Muscle of leg (tissue), 11 donors: ENCODE measurements around the gene DSCAM. TPM values are rescaled to one million over a fixed set of nuclear protein-coding genes. Genes with fewer than 3 reads are reported as not detected.
A peak's percentile ranks its signal among the peaks of the same experiment; 100 is the strongest.

ENCODE experiments used
- DNase-seq: peaks from one replicate; pipeline ENCODE4 v3.0.0; 2013
- H3K27ac ChIP-seq: one replicate; pipeline ENCODE4 v1.5.1; 2013; ENCODE audit warnings: mild to moderate bottlenecking, low read length, control low read depth
- H3K27me3 ChIP-seq: one replicate; pipeline ENCODE4 v1.6.1; 2013; ENCODE audit warnings: low read length; ENCODE audit not compliant: control insufficient read depth, insufficient read depth
- H3K36me3 ChIP-seq: one replicate; pipeline ENCODE4 v1.6.1; 2013; ENCODE audit warnings: low read length; ENCODE audit not compliant: control insufficient read depth, insufficient read depth
- H3K4me1 ChIP-seq: one replicate; pipeline ENCODE4 v1.6.1; 2013; ENCODE audit warnings: low read length; ENCODE audit not compliant: control insufficient read depth, insufficient read depth
- H3K4me3 ChIP-seq: one replicate; pipeline ENCODE4 v1.5.1; 2013; ENCODE audit warnings: low read length, control low read depth
- H3K9me3 ChIP-seq: replicated peaks from 2 replicates; pipeline ENCODE4 v1.6.1; 2013; ENCODE audit warnings: low read depth, low read length; ENCODE audit not compliant: control insufficient read depth
- WGBS: methylation state at CpG from one replicate; pipeline ENCODE4 v1.1.5; 2013; ENCODE audit warnings: missing lambda C conversion rate; ENCODE audit not compliant: insufficient coverage; 5-methylcytosine and 5-hydroxymethylcytosine counted together
- polyA plus RNA-seq, 8 donors: library from polyadenylated mRNA; unstranded; fragments of 120-200 nt; gene quantifications; one replicate each; pipeline versions ENCODE4 v1.2.1 to v1.2.3, GENCODE V29; 2013; ENCODE audit warnings: inconsistent platforms in 1 of 8, low replicate concordance in 1 of 8; ENCODE audit not compliant: insufficient read length in 8 of 8, insufficient read depth in 1 of 8
- total RNA-seq: library from RNA; stranded (reverse); fragments of 120-200 nt; gene quantifications from one replicate; pipeline ENCODE4 v1.2.4, GENCODE V29; 2013

DSCAM gene
- total and polyA plus RNA-seq, 9 donors = 0.89 to 2.0 (median 1.3) TPM

DNA sequence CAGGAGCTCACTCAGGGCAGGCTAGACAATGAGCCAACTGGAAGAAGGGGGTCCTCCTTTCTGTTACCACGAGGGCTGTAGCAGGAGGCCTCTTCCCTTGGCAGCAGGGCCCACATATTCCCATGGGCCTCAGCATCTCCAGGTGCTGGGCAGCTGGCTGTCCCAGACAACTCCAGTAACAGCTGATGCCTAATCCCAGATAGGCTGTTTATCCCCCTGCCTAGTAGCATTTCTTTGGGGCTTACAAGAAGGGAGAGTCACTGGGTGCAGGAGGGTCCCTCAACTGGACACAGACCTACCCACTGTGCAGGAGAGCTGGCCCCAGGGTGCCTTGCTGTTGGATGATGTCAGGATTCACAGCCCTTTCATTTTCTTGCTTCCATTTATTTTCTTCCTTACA, 278.2 kb downstream of the DSCAM start:
- Histone ChIP-seq H3K27me3 (no peaks in the 10 kb centered on the region), H3K9me3 (no peaks in the 10 kb centered on the region), H3K4me1 (peaks cover 12% of the 10 kb centered on the region), H3K27ac (no peak overlapping the region), H3K4me3 (no peak overlapping the region), H3K36me3 (no peaks in the 10 kb centered on the region)
- peak; percentile 48 for DNase-seq
- WGBS = 13% methylated on average over 1 of the region's 1 CpG

DNA sequence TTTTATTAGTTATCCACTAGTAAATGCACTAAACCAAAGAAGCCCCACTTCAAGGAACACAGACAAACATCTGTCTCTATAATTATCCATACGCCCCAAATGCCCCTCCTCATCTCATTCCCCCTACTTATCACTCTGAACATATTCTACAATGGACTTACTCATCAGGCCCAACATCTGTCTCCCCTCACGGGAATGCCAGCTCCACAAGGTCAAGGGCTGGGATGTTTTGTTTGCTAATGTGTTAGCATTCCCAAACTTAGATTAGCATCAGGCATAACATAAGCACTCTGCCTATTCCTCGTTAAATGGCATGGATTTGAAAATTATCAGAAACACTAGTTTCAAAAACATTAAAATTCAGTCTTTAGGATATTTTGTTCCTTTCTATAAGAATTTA, 279.5 kb downstream of the DSCAM start:
- Histone ChIP-seq H3K4me1 (peaks cover 12% of the 10 kb centered on the region), H3K27ac (peak overlapping the region; percentile 35), H3K4me3 (no peak overlapping the region), H3K36me3 (no peaks in the 10 kb centered on the region), H3K27me3 (no peaks in the 10 kb centered on the region), H3K9me3 (no peaks in the 10 kb centered on the region)
- WGBS = 20% methylated on average over 1 of the region's 3 CpGs
- DNase-seq = peak; percentile 36

DNA sequence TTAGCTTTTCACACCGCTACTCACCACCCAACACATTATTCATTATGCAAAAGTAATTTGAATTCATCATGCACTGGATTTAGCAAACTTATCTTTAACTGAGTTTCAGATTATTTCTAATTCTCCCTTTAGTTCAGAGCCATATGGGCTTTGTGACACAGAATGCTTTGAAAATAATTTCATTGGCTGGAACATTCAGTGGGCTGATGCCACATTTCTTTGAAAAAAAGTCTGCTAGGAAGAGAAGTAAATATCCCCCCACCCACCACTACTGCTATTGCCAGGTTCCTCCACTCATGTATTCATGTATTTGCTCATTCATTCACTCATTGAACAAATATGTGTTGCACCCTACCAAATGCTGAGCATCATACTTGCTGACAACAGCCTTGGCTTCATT, 280.5 kb downstream of the DSCAM start:
- H3K27ac ChIP-seq = no peak overlapping the region
- WGBS = 83% methylated on average over 1 of the region's 1 CpG
- no peaks in the 10 kb centered on the region for H3K9me3 ChIP-seq
- H3K27me3 ChIP-seq = no peaks in the 10 kb centered on the region
- no peak for DNase-seq
- H3K4me3 ChIP-seq = no peak overlapping the region
- peaks cover 12% of the 10 kb centered on the region for H3K4me1 ChIP-seq
- H3K36me3 ChIP-seq = no peaks in the 10 kb centered on the region

GRCh38 chr21:40564318-40564717, 282.6 kb downstream of the DSCAM start:
- Histone ChIP-seq H3K27me3 (no peaks in the 10 kb centered on the region), H3K36me3 (no peaks in the 10 kb centered on the region), H3K9me3 (no peaks in the 10 kb centered on the region), H3K4me1 (peaks cover 12% of the 10 kb centered on the region), H3K27ac (no peak overlapping the region), H3K4me3 (no peak overlapping the region)
- no peak for DNase-seq
- 55% methylated on average over 4 of the region's 6 CpGs for whole genome bisulfite sequencing

DNA sequence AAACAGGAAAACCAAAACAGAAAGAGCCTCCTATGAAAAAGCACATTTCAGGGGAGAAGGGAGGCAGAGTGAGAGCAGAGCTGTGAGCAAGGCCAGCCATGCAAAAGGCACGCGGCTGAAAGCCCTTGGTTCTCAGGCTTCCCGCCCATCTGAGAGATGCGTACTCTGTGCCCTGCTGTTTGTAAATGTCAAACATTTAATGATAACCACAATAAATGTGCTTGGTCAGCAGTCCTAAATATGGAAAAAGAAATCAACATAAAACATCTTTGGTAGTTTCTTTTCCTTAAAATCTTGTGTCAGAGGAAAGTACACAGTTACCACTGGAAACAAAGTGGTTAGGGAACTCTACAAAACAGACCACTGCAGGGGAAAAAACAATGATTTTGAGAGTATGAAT, 283.1 kb downstream of the DSCAM start:
- peak; percentile 73 for DNase-seq
- Histone ChIP-seq H3K27me3 (no peaks in the 10 kb centered on the region), H3K4me3 (no peak overlapping the region), H3K9me3 (no peaks in the 10 kb centered on the region), H3K4me1 (peaks cover 11% of the 10 kb centered on the region), H3K27ac (no peak overlapping the region), H3K36me3 (no peaks in the 10 kb centered on the region)
- WGBS = 40% methylated on average over 1 of the region's 4 CpGs

GRCh38 chr21:40562242-40563002, 284.5 kb downstream of the DSCAM start:
- H3K4me3 ChIP-seq = no peak overlapping the region
- WGBS = 70% methylated on average over 2 of the region's 9 CpGs

DNA sequence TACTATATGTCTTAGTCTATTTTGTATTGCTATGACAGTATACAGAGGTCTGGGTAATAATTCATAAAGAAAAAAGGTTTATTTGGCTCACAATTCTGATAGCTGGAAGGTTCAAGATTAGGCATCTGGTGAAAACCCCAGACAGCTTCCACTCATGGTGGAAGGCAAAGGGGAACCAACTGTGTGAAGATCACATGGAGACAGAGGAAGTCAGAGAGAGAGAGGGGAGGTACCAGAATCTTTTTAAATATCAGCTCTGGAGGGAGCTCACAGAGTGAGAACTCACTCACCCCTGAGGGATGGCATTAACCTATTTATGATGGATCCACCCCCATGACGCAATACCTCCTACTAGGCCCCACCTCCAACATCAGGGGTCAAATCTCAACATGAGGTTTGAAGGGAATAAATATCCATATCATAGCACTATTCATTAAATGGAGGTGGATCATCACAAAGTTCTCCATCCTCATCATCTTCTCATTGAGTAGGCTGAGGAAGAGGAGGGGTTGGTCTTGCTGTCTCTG, 290.5 kb downstream of the DSCAM start:
- H3K27me3 ChIP-seq = no peaks in the 10 kb centered on the region
- no CpG with 5 or more reads among the region's 1 CpG for WGBS
- DNase-seq = peak; percentile 17

More at GRCh38 chr21:40562242-40563002, 284.5 kb downstream of the DSCAM start:
- peaks cover 5% of the 10 kb centered on the region for H3K4me1 ChIP-seq
- no peak overlapping the region for H3K27ac ChIP-seq
- H3K27me3 ChIP-seq = no peaks in the 10 kb centered on the region
- H3K9me3 ChIP-seq = no peaks in the 10 kb centered on the region
- DNase-seq = peak; percentile 27
- no peaks in the 10 kb centered on the region for H3K36me3 ChIP-seq

GRCh38 chr21:40555021-40555528, 291.9 kb downstream of the DSCAM start:
- H3K36me3 ChIP-seq = no peaks in the 10 kb centered on the region
- H3K27ac ChIP-seq = no peak overlapping the region
- H3K27me3 ChIP-seq = no peaks in the 10 kb centered on the region
- no CpG with 5 or more reads among the region's 2 CpGs for WGBS
- no peaks in the 10 kb centered on the region for H3K4me1 ChIP-seq
- H3K9me3 ChIP-seq = no peaks in the 10 kb centered on the region
- peak; percentile 48 for DNase-seq
- no peak overlapping the region for H3K4me3 ChIP-seq

More for the DNA sequence above, 290.5 kb downstream of the DSCAM start:
- Histone ChIP-seq H3K4me3 (no peak overlapping the region), H3K9me3 (no peaks in the 10 kb centered on the region), H3K4me1 (no peaks in the 10 kb centered on the region), H3K36me3 (no peaks in the 10 kb centered on the region), H3K27ac (no peak overlapping the region)

DNA sequence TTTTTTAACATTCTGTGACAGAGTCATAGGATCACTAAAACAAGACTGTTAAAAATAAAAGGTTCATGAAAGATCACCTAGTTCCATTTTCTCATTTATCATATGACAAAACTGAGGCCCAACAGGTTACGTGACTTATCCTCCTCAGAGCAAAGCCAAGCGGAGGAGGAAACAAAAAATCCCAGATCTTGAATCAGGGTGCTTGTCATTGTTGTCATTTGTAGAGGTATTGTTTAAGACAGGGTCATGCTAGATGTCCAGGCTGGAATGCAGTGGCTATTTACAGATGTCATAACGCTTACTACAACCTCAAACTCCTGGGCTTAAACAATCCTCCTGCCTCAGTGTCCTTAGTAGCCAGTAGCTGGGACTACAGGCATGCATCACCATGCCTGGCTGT, 293.2 kb downstream of the DSCAM start:
- Histone ChIP-seq H3K9me3 (no peaks in the 10 kb centered on the region), H3K4me1 (no peaks in the 10 kb centered on the region), H3K4me3 (no peak overlapping the region), H3K36me3 (no peaks in the 10 kb centered on the region), H3K27me3 (no peaks in the 10 kb centered on the region), H3K27ac (no peak overlapping the region)
- WGBS = no CpG with 5 or more reads among the region's 3 CpGs
- no peak for DNase-seq

DNA sequence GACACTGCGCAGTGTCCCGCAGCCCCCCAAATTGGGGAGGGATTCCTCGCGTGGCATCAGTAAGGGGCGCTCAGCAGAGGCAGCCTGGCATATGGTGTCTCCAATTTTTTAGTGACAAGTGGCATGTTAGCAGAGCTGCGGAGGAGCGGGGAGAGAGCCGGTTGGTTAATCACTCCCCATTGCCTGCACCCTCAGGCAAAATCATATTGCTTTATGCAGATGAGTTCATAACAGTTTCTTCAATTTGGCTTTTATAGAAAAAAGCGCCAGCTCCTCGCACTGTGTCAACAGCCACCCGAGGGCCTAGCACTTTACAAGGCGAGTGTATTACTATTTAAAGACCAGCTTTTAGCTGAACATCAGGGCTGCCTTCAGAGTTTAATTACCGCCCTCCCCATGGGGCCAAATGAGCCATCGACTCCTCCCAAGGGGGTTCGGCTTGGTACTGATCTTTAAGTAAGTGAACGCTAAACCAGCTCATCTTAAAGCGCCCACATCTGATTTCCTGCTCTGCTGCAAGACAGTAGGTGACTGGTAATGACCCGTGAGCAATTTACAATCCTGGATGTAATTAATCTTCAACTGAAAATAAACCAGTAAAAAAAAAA, 298.9 kb downstream of the DSCAM start:
- Histone ChIP-seq H3K4me1 (no peaks in the 10 kb centered on the region), H3K4me3 (no peak overlapping the region), H3K9me3 (peaks cover 6% of the 10 kb centered on the region), H3K36me3 (no peaks in the 10 kb centered on the region), H3K27me3 (no peaks in the 10 kb centered on the region), H3K27ac (no peak overlapping the region)
- DNase-seq = no peak
- 77% methylated on average over 11 of the region's 18 CpGs for WGBS
